GM23338 (cell line): ENCODE data around the gene NFS1. TPM values are rescaled to one million over a fixed set of nuclear protein-coding genes. Genes with fewer than 3 reads are reported as not detected.
A peak's percentile ranks its signal among the peaks of the same experiment; 100 is the strongest.

Source experiments
- ATAC-seq: fragments of 200-7000 bp; cut with Tn5 transposase; 3 replicates; pipeline ENCODE4 v1.9.1; 2020
- DNase-seq: peaks from one replicate; pipeline ENCODE4 v3.0.0-alpha.2; 2015; ENCODE audit warnings: low spot score
- H2AFZ ChIP-seq: fragments of 200-600 bp; sonication (generic); 2 replicates; pipeline ENCODE4 v1.8.0; 2016; ENCODE audit warnings: antibody characterized with exemption, mild to moderate bottlenecking, moderate library complexity
- H3F3A ChIP-seq: fragments of 200-600 bp; sonication (generic); replicated peaks from 2 replicates; pipeline ENCODE4 v1.8.0; 2017; ENCODE audit warnings: antibody characterized with exemption, mixed run types, low read depth
- H3K27ac ChIP-seq: fragments of 200-600 bp; sonication (generic); 2 replicates; pipeline ENCODE4 v1.6.1; 2016; ENCODE audit warnings: low read depth
- H3K27me3 ChIP-seq: fragments of 200-600 bp; sonication (generic); 2 replicates; pipeline ENCODE4 v1.8.0; 2016; ENCODE audit warnings: mild to moderate bottlenecking, mixed run types, moderate library complexity; ENCODE audit not compliant: insufficient read depth
- H3K36me3 ChIP-seq: fragments of 200-600 bp; sonication (generic); 2 replicates; pipeline ENCODE4 v1.8.0; 2016; ENCODE audit warnings: mild to moderate bottlenecking; ENCODE audit not compliant: insufficient read depth
- H3K4me1 ChIP-seq: fragments of 200-600 bp; sonication (generic); 2 replicates; pipeline ENCODE4 v1.8.0; 2016; ENCODE audit warnings: mild to moderate bottlenecking, moderate library complexity; ENCODE audit not compliant: insufficient read depth
- H3K4me2 ChIP-seq: fragments of 200-600 bp; sonication (generic); 2 replicates; pipeline ENCODE4 v1.7.1; 2017; ENCODE audit warnings: mixed run types
- H3K4me3 ChIP-seq: fragments of 200-600 bp; sonication (generic); 2 replicates; pipeline ENCODE4 v1.6.1; 2016; ENCODE audit warnings: mixed run types
- H3K79me2 ChIP-seq: fragments of 200-600 bp; sonication (generic); replicated peaks from 2 replicates; pipeline ENCODE4 v1.8.0; 2017; ENCODE audit warnings: mild to moderate bottlenecking; ENCODE audit not compliant: insufficient read depth
- H3K9me2 ChIP-seq: fragments of 200-600 bp; sonication (generic); 2 replicates; pipeline ENCODE4 v1.8.0; 2017; ENCODE audit not compliant: insufficient read depth
- H4K20me1 ChIP-seq: fragments of 200-600 bp; sonication (generic); replicated peaks from 2 replicates; pipeline ENCODE4 v1.8.0; 2017; ENCODE audit warnings: mild to moderate bottlenecking; ENCODE audit not compliant: insufficient read depth
- H3K27ac Mint-ChIP-seq: 2 replicates; pipeline ENCODE4 v1.8.0; 2020; ENCODE audit warnings: inconsistent platforms, mild to moderate bottlenecking, moderate library complexity, mixed read lengths
- H3K27me3 Mint-ChIP-seq: 3 replicates; pipeline ENCODE4 v1.8.0; 2022; ENCODE audit warnings: low read depth, mild to moderate bottlenecking, moderate library complexity, mixed read lengths, inconsistent platforms; ENCODE audit not compliant: insufficient read depth, poor library complexity
- H3K36me3 Mint-ChIP-seq: 3 replicates; pipeline ENCODE4 v1.8.0; 2021; ENCODE audit warnings: low read depth, mild to moderate bottlenecking, inconsistent platforms, moderate library complexity, mixed read lengths
- H3K4me1 Mint-ChIP-seq: 3 replicates; pipeline ENCODE4 v1.8.0; 2020; ENCODE audit warnings: mild to moderate bottlenecking, inconsistent platforms, mixed read lengths
- H3K4me3 Mint-ChIP-seq: 3 replicates; pipeline ENCODE4 v1.8.0; 2021; ENCODE audit warnings: moderate library complexity, mild to moderate bottlenecking, inconsistent platforms, mixed read lengths
- H3K9me3 Mint-ChIP-seq: 3 replicates; pipeline ENCODE4 v1.8.0; 2020; ENCODE audit warnings: moderate library complexity, mild to moderate bottlenecking, inconsistent platforms, mixed read lengths
- CREB1 ChIP-seq: fragments of 250-450 bp; sonication (Bioruptor Pico); IDR thresholded peaks from 2 replicates; pipeline ENCODE4 v1.5.0; 2020; ENCODE audit warnings: low read depth, mild to moderate bottlenecking, moderate library complexity
- ETS1 ChIP-seq: IDR thresholded peaks from 2 replicates; pipeline ENCODE4 v1.6.1; 2016; ENCODE audit warnings: antibody characterized with exemption
- EZH2phosphoT487 ChIP-seq: fragments of 200-600 bp; sonication (generic); IDR thresholded peaks from one replicate; pipeline ENCODE4 v1.8.1; 2018; ENCODE audit warnings: antibody characterized with exemption; ENCODE audit not compliant: unreplicated experiment
- JUNB ChIP-seq: IDR thresholded peaks from one replicate; pipeline ENCODE4 v1.6.1; 2016; ENCODE audit warnings: antibody characterized with exemption; ENCODE audit not compliant: unreplicated experiment
- POLR2AphosphoS5 ChIP-seq: IDR thresholded peaks from 2 replicates; pipeline ENCODE4 v1.6.1; 2016; ENCODE audit warnings: antibody characterized with exemption, low read depth
- REST ChIP-seq: IDR thresholded peaks from one replicate; pipeline ENCODE4 v1.6.1; 2018; ENCODE audit warnings: antibody characterized with exemption; ENCODE audit not compliant: unreplicated experiment
- STAT1 ChIP-seq: IDR thresholded peaks from one replicate; pipeline ENCODE4 v1.6.1; 2016; ENCODE audit warnings: antibody characterized with exemption; ENCODE audit not compliant: unreplicated experiment
- ZNF114 ChIP-seq: fragments of 250-450 bp; sonication (Bioruptor Pico); IDR thresholded peaks from 2 replicates; pipeline ENCODE4 v1.5.0; 2020; ENCODE audit warnings: mild to moderate bottlenecking, moderate library complexity
- ZNF462 ChIP-seq: fragments of 250-450 bp; sonication (Bioruptor Pico); IDR thresholded peaks from 2 replicates; pipeline ENCODE4 v1.5.0; 2020; ENCODE audit warnings: mild to moderate bottlenecking, moderate library complexity
- polyA plus RNA-seq: library from polyadenylated mRNA; unstranded; fragments of >200 nt; fragmentation: Nextera tagmentation; extraction: Ambion mirVana; gene quantifications from 2 replicates; pipeline ENCODE4 v1.2.1, GENCODE V29; 2016
- total RNA-seq: library from RNA; depleted of rRNA; stranded (reverse); fragments of >200 nt; shearing (Covaris generic); gene quantifications from 2 replicates; pipeline ENCODE4 v1.2.3, GENCODE V29; 2014

The NFS1 gene
- total and polyA plus RNA-seq, 2 experiments from 2014 or later = 22.8 to 35.7 TPM

- TF ChIP-seq REST = no peak
- no peak for TF ChIP-seq EZH2phosphoT487
Measured at GRCh38 chr20:35743693-35744491, 44.7 kb upstream of the NFS1 start (continued).

GRCh38 chr20:35742741-35743523 is 43.8 kb upstream of the NFS1 start:
- Histone ChIP-seq H2AFZ (no peak overlapping the region), H3K4me3 (peak overlapping the region; percentile 61), H3F3A (0 out of 2 replicates have a peak, but pooled peaks cover 9% of the 10 kb centered on the region), H4K20me1 (peaks cover 31% of the 10 kb centered on the region), H3K36me3 (peaks cover 29% of the 10 kb centered on the region), H3K9me2 (no peaks in the 10 kb centered on the region), H3K27me3 (no peaks in the 10 kb centered on the region), H3K27ac (peak overlapping the region; percentile 93), H3K4me2 (peak overlapping the region; percentile 83), H3K4me1 (peaks cover 17% of the 10 kb centered on the region), H3K79me2 (peaks cover 40% of the 10 kb centered on the region)
- Mint-ChIP-seq H3K36me3 (peaks cover 39% of the 10 kb centered on the region), H3K9me3 (peaks cover 4% of the 10 kb centered on the region; the same call in 1 of the 3 replicates), H3K27me3 (peaks cover 20% of the 10 kb centered on the region), H3K4me3 (peak overlapping the region; percentile 90), H3K4me1 (peaks cover 28% of the 10 kb centered on the region), H3K27ac (peak overlapping the region; percentile 99)
- DNase-seq = peak; percentile 32
- ATAC-seq = peak; percentile 2; the same call in 1 of the 3 replicates
- TF ChIP-seq ZNF462 (no peak), CREB1 (no peak), ZNF114 (CRISPR knock-in tag) (no peak), POLR2AphosphoS5 (no peak), JUNB (no peak), STAT1 (no peak), ETS1 (no peak)
